ENCODE results near the gene SDK1.

Gene SDK1

GRCh38 chr7:3425087-3425486, 124.0 kb downstream of the SDK1 start:
- CTCF ChIA-PET = no interaction called here

GRCh38 chr7:3426064-3426463, 125.0 kb downstream of the SDK1 start:
- H3K27ac ChIP-seq (ENCODE audit: extremely low read depth, low read depth, low read length) = no peak overlapping the region
- no peaks in the 10 kb centered on the region for H3K36me3 ChIP-seq (ENCODE audit: control insufficient read depth in 2 of 2, insufficient read depth in 1 of 2, low read length in 2 of 2)
- ChIA-PET CTCF (no interaction called here), POLR2A (no interaction called here)
- 0 out of 2 replicates have a peak, but pooled peaks cover 6% of the 10 kb centered on the region for H3K4me1 ChIP-seq (ENCODE audit: control insufficient read depth, insufficient read depth, low read length)
- no peak overlapping the region for H3K4me3 ChIP-seq (ENCODE audit: low read depth, low read length)
- no peaks in the 10 kb centered on the region for H3K9me3 ChIP-seq (ENCODE audit: control insufficient read depth, insufficient read depth, low read depth, low read length)
- TF ChIP-seq ZNF571 (tag by site-specific recombination; IDR thresholded peaks at IDR 0.05) (no peak), ZNF157 (tag by site-specific recombination; IDR thresholded peaks at IDR 0.05) (no peak), ZNF596 (tag by site-specific recombination; IDR thresholded peaks at IDR 0.05) (no peak), SETDB1 (IDR thresholded peaks at IDR 0.05; ENCODE audit: insufficient read length, low read length) (no peak), ZEB2 (tag by site-specific recombination; IDR thresholded peaks at IDR 0.05) (no peak), ZNF350 (tag by site-specific recombination; IDR thresholded peaks at IDR 0.05) (no peak), ZNF521 (tag by site-specific recombination; IDR thresholded peaks at IDR 0.05) (no peak), ZBTB21 (tag by site-specific recombination; IDR thresholded peaks at IDR 0.05) (no peak), SALL2 (tag by site-specific recombination; IDR thresholded peaks at IDR 0.05; ENCODE audit: borderline replicate concordance) (no peak), OVOL3 (tag by site-specific recombination; IDR thresholded peaks at IDR 0.05) (no peak), ZIC2 (tag by site-specific recombination; IDR thresholded peaks at IDR 0.05) (no peak), SP2 (tag by site-specific recombination; IDR thresholded peaks at IDR 0.05) (no peak)

More at GRCh38 chr7:3425087-3425486, 124.0 kb downstream of the SDK1 start:
- Histone ChIP-seq H3K9me3 (ENCODE audit: control insufficient read depth, insufficient read depth, low read depth, low read length) (no peaks in the 10 kb centered on the region), H3K4me3 (ENCODE audit: low read depth, low read length) (no peak overlapping the region), H3K27ac (ENCODE audit: extremely low read depth, low read depth, low read length) (no peak overlapping the region), H3K4me1 (ENCODE audit: control insufficient read depth, insufficient read depth, low read length) (0 out of 2 replicates have a peak, but pooled peaks cover 6% of the 10 kb centered on the region), H3K36me3 (ENCODE audit: control insufficient read depth in 2 of 2, insufficient read depth in 1 of 2, low read length in 2 of 2) (no peaks in the 10 kb centered on the region)
- POLR2A ChIA-PET = interaction anchor here (0.7 kb wide), 1 partner anchor 88 kb away, joined by 3 read pairs; no protein-coding TSS in a partner anchor
- TF ChIP-seq GLIS1 (tag by site-specific recombination; IDR thresholded peaks at IDR 0.05) (no peak), ZBTB49 (tag by site-specific recombination; IDR thresholded peaks at IDR 0.05; ENCODE audit: low read depth) (no peak), ZNF513 (tag by site-specific recombination; IDR thresholded peaks at IDR 0.05) (no peak), GFI1B (tag by site-specific recombination; IDR thresholded peaks at IDR 0.05) (peak; percentile 68; the same call in 1 of the 2 replicates), PRDM6 (tag by site-specific recombination; IDR thresholded peaks at IDR 0.05) (peak; percentile 28; the same call in 1 of the 2 replicates), KLF17 (tag by site-specific recombination; IDR thresholded peaks at IDR 0.05) (no peak), ZNF311 (tag by site-specific recombination; IDR thresholded peaks at IDR 0.05; ENCODE audit: borderline replicate concordance) (no peak), ZNF658 (tag by site-specific recombination; IDR thresholded peaks at IDR 0.05) (no peak), ZNF112 (tag by site-specific recombination; IDR thresholded peaks at IDR 0.05) (no peak)

Measured in HEK293 (cell line).